ENCODE results near the gene SVOPL.

DNA sequence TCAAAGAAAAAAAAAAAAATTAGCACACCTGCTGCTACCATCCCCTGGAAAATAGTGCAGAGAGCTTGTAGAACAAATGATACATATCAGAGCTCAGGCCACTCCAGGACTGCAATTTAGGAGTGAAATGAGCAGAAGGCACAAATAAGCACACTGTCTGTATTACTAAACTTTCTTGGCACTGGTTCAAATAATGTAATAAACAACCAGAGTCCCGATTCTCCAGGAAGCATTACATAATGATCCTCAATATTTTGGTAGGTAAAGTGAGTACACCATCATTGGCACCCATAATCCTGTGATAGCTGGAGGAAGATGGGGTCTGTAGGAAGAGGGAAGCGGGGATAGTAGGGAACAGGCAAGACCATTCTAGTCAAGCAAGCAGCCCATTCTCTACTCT, 74.3 kb downstream of the SVOPL start:
- TF ChIP-seq ATF3 (IDR thresholded peaks at IDR 0.05) (no peak), TAF1 (conservative IDR thresholded peaks at IDR 0.05) (no peak), MAX (IDR thresholded peaks at IDR 0.05) (no peak), JUND (IDR thresholded peaks at IDR 0.05) (no peak), RXRA (IDR thresholded peaks at IDR 0.05) (no peak), GABPA (IDR thresholded peaks at IDR 0.05 in 1 of 2, conservative IDR thresholded peaks at IDR 0.05 in 1 of 2) (no peak), REST (IDR thresholded peaks at IDR 0.05) (no peak), EGR1 (IDR thresholded peaks at IDR 0.05; ENCODE audit: low read depth in 2 of 2) (no peak), RAD21 (IDR thresholded peaks at IDR 0.05) (no peak), YY1 (IDR thresholded peaks at IDR 0.05) (no peak), ZBTB33 (IDR thresholded peaks at IDR 0.05) (no peak), FOXA2 (IDR thresholded peaks at IDR 0.05) (no peak), FOXA1 (IDR thresholded peaks at IDR 0.05) (no peak)
- TF ChIP-seq, protein P1, sequence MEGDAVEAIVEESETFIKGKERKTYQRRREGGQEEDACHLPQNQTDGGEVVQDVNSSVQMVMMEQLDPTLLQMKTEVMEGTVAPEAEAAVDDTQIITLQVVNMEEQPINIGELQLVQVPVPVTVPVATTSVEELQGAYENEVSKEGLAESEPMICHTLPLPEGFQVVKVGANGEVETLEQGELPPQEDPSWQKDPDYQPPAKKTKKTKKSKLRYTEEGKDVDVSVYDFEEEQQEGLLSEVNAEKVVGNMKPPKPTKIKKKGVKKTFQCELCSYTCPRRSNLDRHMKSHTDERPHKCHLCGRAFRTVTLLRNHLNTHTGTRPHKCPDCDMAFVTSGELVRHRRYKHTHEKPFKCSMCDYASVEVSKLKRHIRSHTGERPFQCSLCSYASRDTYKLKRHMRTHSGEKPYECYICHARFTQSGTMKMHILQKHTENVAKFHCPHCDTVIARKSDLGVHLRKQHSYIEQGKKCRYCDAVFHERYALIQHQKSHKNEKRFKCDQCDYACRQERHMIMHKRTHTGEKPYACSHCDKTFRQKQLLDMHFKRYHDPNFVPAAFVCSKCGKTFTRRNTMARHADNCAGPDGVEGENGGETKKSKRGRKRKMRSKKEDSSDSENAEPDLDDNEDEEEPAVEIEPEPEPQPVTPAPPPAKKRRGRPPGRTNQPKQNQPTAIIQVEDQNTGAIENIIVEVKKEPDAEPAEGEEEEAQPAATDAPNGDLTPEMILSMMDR (IDR thresholded peaks at IDR 0.05; ENCODE audit: low read depth, low read length, missing input control), result no peak

Measured in liver (tissue), 3 donors.